Neural cell (in vitro differentiated cells): ENCODE measurements around the gene MAGEB18. TPM values are rescaled to one million over a fixed set of nuclear protein-coding genes. Genes with fewer than 3 reads are reported as not detected.

Experiments used
- polyA plus RNA-seq: library from polyadenylated mRNA; depleted of rRNA; stranded (reverse); fragments of >200 nt; gene quantifications from 2 replicates; pipeline ENCODE4 v1.2.3, GENCODE V29; 2014

The MAGEB18 gene
- polyA plus RNA-seq, 1 donor from 2014 or later, result not detected

Other genes with a start within 250 kb of the MAGEB18 start
- not detected in 2 replicates for gene MAGEB6B, start 22.3 kb downstream of the MAGEB18 start, polyA plus RNA-seq
- not detected in 2 replicates for gene MAGEB6, start 54.1 kb downstream of the MAGEB18 start, polyA plus RNA-seq
- gene MAGEB5, start 77.8 kb downstream of the MAGEB18 start, polyA plus RNA-seq, result not detected in 2 replicates